Neuronal stem cell (in vitro differentiated cells): Measurements from ENCODE around the gene OR4D1.

Experiments
- DNase-seq: peaks from one replicate; pipeline ENCODE4 v3.0.0-alpha.2; 2013; ENCODE audit warnings: low spot score
- H2AFZ ChIP-seq: one replicate; pipeline ENCODE4 v1.6.1; 2013; ENCODE audit warnings: mild to moderate bottlenecking, low read length, inconsistent platforms
- H2AK5ac ChIP-seq: 2 replicates; pipeline ENCODE4 v1.6.1; 2013; ENCODE audit warnings: low read depth, mild to moderate bottlenecking, inconsistent platforms, low read length, moderate library complexity, mixed read lengths
- H2BK120ac ChIP-seq: 2 replicates; pipeline ENCODE4 v1.6.1; 2013; ENCODE audit warnings: low read depth, mild to moderate bottlenecking, inconsistent platforms, low read length, moderate library complexity, mixed read lengths
- H2BK12ac ChIP-seq: one replicate; pipeline ENCODE4 v1.6.1; 2013; ENCODE audit warnings: low read length, inconsistent platforms
- H2BK15ac ChIP-seq: 2 replicates; pipeline ENCODE4 v1.6.1; 2013; ENCODE audit warnings: mild to moderate bottlenecking, low read length, inconsistent platforms, mixed read lengths
- H2BK5ac ChIP-seq: one replicate; pipeline ENCODE4 v1.6.1; 2013; ENCODE audit warnings: inconsistent platforms, mild to moderate bottlenecking, low read length, moderate library complexity
- H3K14ac ChIP-seq: one replicate; pipeline ENCODE4 v1.6.1; 2013; ENCODE audit warnings: low read length, inconsistent platforms
- H3K18ac ChIP-seq: 2 replicates; pipeline ENCODE4 v1.6.1; 2013; ENCODE audit warnings: low read length, inconsistent platforms
- H3K23ac ChIP-seq: 2 replicates; pipeline ENCODE4 v1.6.1; 2013; ENCODE audit warnings: low read depth, mild to moderate bottlenecking, mixed read lengths, low read length, inconsistent platforms; ENCODE audit not compliant: poor library complexity
- H3K27ac ChIP-seq: replicated peaks from 3 replicates; pipeline ENCODE4 v1.5.1; 2013; ENCODE audit warnings: low read length, inconsistent platforms
- H3K27me3 ChIP-seq, 3 experiments: 2 replicates each; pipeline ENCODE4 v1.6.1; 2013; ENCODE audit warnings: low read length in 3 of 3, mild to moderate bottlenecking in 2 of 3, inconsistent platforms in 1 of 3, low read depth in 1 of 3, mixed read lengths in 1 of 3, moderate library complexity in 1 of 3; ENCODE audit not compliant: control insufficient read depth in 3 of 3, insufficient read depth in 3 of 3
- H3K36me3 ChIP-seq, 2 donors: replicated peaks in 1 of 2; 2 replicates each; pipeline ENCODE4 v1.6.1; 2013; ENCODE audit warnings: low read length in 2 of 2; ENCODE audit not compliant: control insufficient read depth in 2 of 2, insufficient read depth in 2 of 2
- H3K4ac ChIP-seq: 2 replicates; pipeline ENCODE4 v1.6.1; 2013; ENCODE audit warnings: inconsistent platforms, mild to moderate bottlenecking, low read length, moderate library complexity
- H3K4me1 ChIP-seq, 2 donors: 1 replicate in 1 of 2; 2 replicates in 1 of 2; pipeline ENCODE4 v1.6.1; 2013; ENCODE audit warnings: low read length in 2 of 2, low read depth in 1 of 2; ENCODE audit not compliant: control insufficient read depth in 2 of 2, insufficient read depth in 1 of 2
- H3K4me2 ChIP-seq: one replicate; pipeline ENCODE4 v1.6.1; 2013; ENCODE audit warnings: mild to moderate bottlenecking, low read length, inconsistent platforms; ENCODE audit not compliant: insufficient read depth, poor library complexity, severe bottlenecking
- H3K4me3 ChIP-seq, 2 donors: 2 replicates each; pipeline ENCODE4 v1.5.1; 2013; ENCODE audit warnings: low read length in 2 of 2, mild to moderate bottlenecking in 2 of 2, inconsistent platforms in 1 of 2, moderate library complexity in 1 of 2
- H3K79me1 ChIP-seq: one replicate; pipeline ENCODE4 v1.6.1; 2013; ENCODE audit warnings: low read depth, mild to moderate bottlenecking, inconsistent platforms, low read length, moderate library complexity
- H3K9ac ChIP-seq: one replicate; pipeline ENCODE4 v1.6.1; 2013; ENCODE audit warnings: mild to moderate bottlenecking, low read depth, low read length, inconsistent platforms; ENCODE audit not compliant: poor library complexity
- H3K9me3 ChIP-seq, 2 donors: replicated peaks in 1 of 2; 2 replicates each; pipeline versions ENCODE3 to v1.6.1; 2013; ENCODE audit warnings: low read length in 2 of 2, mild to moderate bottlenecking in 2 of 2, inconsistent platforms in 1 of 2, low read depth in 1 of 2, mixed read lengths in 1 of 2, moderate library complexity in 1 of 2; ENCODE audit not compliant: control insufficient read depth in 2 of 2, insufficient read depth in 1 of 2
- H4K8ac ChIP-seq: one replicate; pipeline ENCODE4 v1.6.1; 2013; ENCODE audit warnings: low read depth, mild to moderate bottlenecking, inconsistent platforms, low read length, moderate library complexity
- H4K91ac ChIP-seq: one replicate; pipeline ENCODE4 v1.6.1; 2013; ENCODE audit warnings: low read length, low read depth, mild to moderate bottlenecking, inconsistent platforms; ENCODE audit not compliant: poor library complexity
- WGBS, 2 donors: extraction: QIAGEN DNeasy Blood & Tissue Kit; methylation state at CpG; one replicate each; pipeline ENCODE4 v1.1.7; 2013; ENCODE audit warnings: missing lambda C conversion rate in 2 of 2, mixed read lengths in 1 of 2; ENCODE audit not compliant: insufficient read length in 2 of 2, insufficient replicate concordance in 1 of 2; ENCODE audit errors: extremely low coverage in 2 of 2; 5-methylcytosine and 5-hydroxymethylcytosine counted together

The OR4D1 gene

GRCh38 chr17:58176200-58176599 lies 28.0 kb downstream of the OR4D1 start:
- no peak overlapping the region for H3K4me2 ChIP-seq
- H2BK5ac ChIP-seq: no peak overlapping the region
- no peak overlapping the region for H3K18ac ChIP-seq
- no peak overlapping the region for H4K8ac ChIP-seq
- no peak overlapping the region for H2BK15ac ChIP-seq
- no peak overlapping the region for H3K14ac ChIP-seq
- no peak overlapping the region for H2AFZ ChIP-seq
- no peak overlapping the region for H3K4me3 ChIP-seq
- no peak overlapping the region for H3K9ac ChIP-seq
- H2BK12ac ChIP-seq: no peak overlapping the region
- peak; percentile 14 for DNase-seq
- no CpG with 5 or more reads among the region's 7 CpGs for WGBS, 2 donors
- H3K4ac ChIP-seq: no peak overlapping the region
- H3K4me1 ChIP-seq: no peaks in the 10 kb centered on the region
- no peaks in the 10 kb centered on the region for H3K36me3 ChIP-seq
- peaks cover 0 to 10% (median 2%) of the 10 kb centered on the region in 3 experiments for H3K27me3 ChIP-seq
- H4K91ac ChIP-seq: no peak overlapping the region
- H2AK5ac ChIP-seq: no peak overlapping the region
- H3K23ac ChIP-seq: no peak overlapping the region
- peaks cover 2% of the 10 kb centered on the region for H3K79me1 ChIP-seq
- no peaks in the 10 kb centered on the region for H3K9me3 ChIP-seq
- no peak overlapping the region for H2BK120ac ChIP-seq
- H3K27ac ChIP-seq: no peak overlapping the region

- Histone ChIP-seq H3K27ac (no peak overlapping the region), H4K91ac (no peak overlapping the region), H3K9me3 (no peaks in the 10 kb centered on the region), H3K79me1 (peaks cover 2% of the 10 kb centered on the region), H2AFZ (no peak overlapping the region), H3K27me3 (peaks cover 0 to 32% (median 0%) of the 10 kb centered on the region in 3 experiments), H2AK5ac (no peak overlapping the region), H2BK15ac (no peak overlapping the region), H2BK120ac (no peak overlapping the region), H3K4me2 (no peak overlapping the region), H3K4me3 (no peak overlapping the region), H3K18ac (no peak overlapping the region), H3K9ac (no peak overlapping the region), H2BK5ac (no peak overlapping the region), H2BK12ac (no peak overlapping the region), H4K8ac (no peak overlapping the region), H3K36me3 (no peaks in the 10 kb centered on the region), H3K14ac (no peak overlapping the region), H3K23ac (no peak overlapping the region), H3K4me1 (peaks cover 0 to 6% of the 10 kb centered on the region in 2 donors), H3K4ac (no peak overlapping the region)
- no CpG with 5 or more reads among the region's 4 CpGs for WGBS, 2 donors
- no peak for DNase-seq
Measured at GRCh38 chr17:58181796-58182195, 33.6 kb downstream of the OR4D1 start.

GRCh38 chr17:58183514-58183913 lies 35.3 kb downstream of the OR4D1 start:
- Histone ChIP-seq H2BK5ac (no peak overlapping the region), H4K8ac (no peak overlapping the region), H3K27ac (no peak overlapping the region), H3K9ac (no peak overlapping the region), H3K36me3 (no peaks in the 10 kb centered on the region), H3K14ac (no peak overlapping the region), H3K9me3 (no peaks in the 10 kb centered on the region), H2AK5ac (no peak overlapping the region), H3K4me3 (no peak overlapping the region), H4K91ac (no peak overlapping the region), H2BK120ac (no peak overlapping the region), H3K23ac (peak overlapping the region; percentile 80), H3K4me1 (peaks cover 0 to 6% of the 10 kb centered on the region in 2 donors), H2BK12ac (no peak overlapping the region), H2BK15ac (no peak overlapping the region), H3K18ac (no peak overlapping the region), H3K27me3 (peaks cover 0 to 42% (median 0%) of the 10 kb centered on the region in 3 experiments), H3K4ac (no peak overlapping the region), H2AFZ (no peak overlapping the region), H3K4me2 (no peak overlapping the region), H3K79me1 (peaks cover 2% of the 10 kb centered on the region)
- no CpG with 5 or more reads among the region's 4 CpGs for WGBS, 2 donors
- DNase-seq: no peak

- H4K8ac ChIP-seq: no peak overlapping the region
- H3K27me3 ChIP-seq: peaks cover 0 to 42% (median 0%) of the 10 kb centered on the region in 3 experiments
- H3K9me3 ChIP-seq: no peaks in the 10 kb centered on the region
- no peak overlapping the region for H3K4ac ChIP-seq
- peak overlapping the region; percentile 8 for H3K18ac ChIP-seq
- H3K4me1 ChIP-seq: peaks cover 0 to 6% of the 10 kb centered on the region in 2 donors
- H2AFZ ChIP-seq: peak overlapping the region; percentile 60
- H2BK12ac ChIP-seq: no peak overlapping the region
- WGBS, 2 donors: no CpG with 5 or more reads among the region's 10 CpGs
- H3K14ac ChIP-seq: peak overlapping the region; percentile 87
- no peak overlapping the region for H3K9ac ChIP-seq
- H3K4me3 ChIP-seq: no peak overlapping the region
- no peak overlapping the region for H3K4me2 ChIP-seq
- H2AK5ac ChIP-seq: no peak overlapping the region
- peak; percentile 15 for DNase-seq
- H3K36me3 ChIP-seq: no peaks in the 10 kb centered on the region
- H2BK15ac ChIP-seq: no peak overlapping the region
- H4K91ac ChIP-seq: no peak overlapping the region
- H3K23ac ChIP-seq: no peak overlapping the region
- H3K27ac ChIP-seq: no peak overlapping the region
- H2BK5ac ChIP-seq: peak overlapping the region; percentile 39
- peaks cover 2% of the 10 kb centered on the region for H3K79me1 ChIP-seq
- peak overlapping the region; percentile 29 for H2BK120ac ChIP-seq
Measured at GRCh38 chr17:58184308-58184985, 36.3 kb downstream of the OR4D1 start.
